GM12874 (cell line): ENCODE results near the gene VSIG8.

Experiments used
- CTCF ChIP-seq: IDR thresholded peaks from 2 replicates; pipeline ENCODE4 v1.5.1; 2011; ENCODE audit warnings: low read depth, mild to moderate bottlenecking, control low read depth, low read length, moderate library complexity; ENCODE audit not compliant: insufficient read depth

Gene VSIG8

DNA sequence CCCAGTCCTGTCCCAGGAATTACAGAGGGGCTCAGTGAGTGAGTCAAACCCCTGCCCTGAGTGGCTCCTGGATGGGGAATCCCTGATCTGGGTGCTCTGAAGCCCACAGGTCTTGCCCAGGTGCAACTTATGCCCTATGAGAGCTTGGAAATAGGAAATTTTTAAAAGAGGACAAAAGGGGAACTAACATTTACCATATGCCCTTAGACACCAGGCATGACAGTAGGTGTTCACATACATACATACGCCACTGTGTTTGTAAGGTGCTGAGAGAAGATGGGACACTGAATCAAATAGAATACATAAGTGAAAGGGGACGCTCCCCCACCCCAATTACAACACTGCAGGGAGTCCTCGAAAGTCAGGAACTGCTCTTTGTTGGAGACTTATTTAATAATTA is 36.1 kb upstream of the VSIG8 start:
- TF ChIP-seq CTCF: no peak

DNA sequence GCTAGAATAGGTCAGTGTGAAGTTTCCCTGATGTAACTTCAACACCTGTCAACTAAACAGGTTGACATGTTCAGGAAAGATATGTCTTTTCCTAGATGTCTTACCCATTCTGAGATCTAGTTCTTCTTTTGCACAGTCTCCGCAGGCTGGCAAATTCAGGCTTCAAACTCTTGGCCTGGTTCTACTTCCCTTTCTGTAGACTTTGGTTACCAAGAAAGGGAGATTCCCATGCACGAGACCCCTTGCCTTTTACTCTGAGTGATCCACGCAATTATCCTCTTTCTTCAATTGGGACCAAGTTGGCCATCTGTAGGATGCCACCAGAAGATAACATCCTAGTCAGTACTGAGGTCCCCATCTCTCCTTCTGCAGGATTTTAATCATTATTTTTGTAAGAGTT is 35.5 kb upstream of the VSIG8 start:
- no peak for TF ChIP-seq CTCF

DNA sequence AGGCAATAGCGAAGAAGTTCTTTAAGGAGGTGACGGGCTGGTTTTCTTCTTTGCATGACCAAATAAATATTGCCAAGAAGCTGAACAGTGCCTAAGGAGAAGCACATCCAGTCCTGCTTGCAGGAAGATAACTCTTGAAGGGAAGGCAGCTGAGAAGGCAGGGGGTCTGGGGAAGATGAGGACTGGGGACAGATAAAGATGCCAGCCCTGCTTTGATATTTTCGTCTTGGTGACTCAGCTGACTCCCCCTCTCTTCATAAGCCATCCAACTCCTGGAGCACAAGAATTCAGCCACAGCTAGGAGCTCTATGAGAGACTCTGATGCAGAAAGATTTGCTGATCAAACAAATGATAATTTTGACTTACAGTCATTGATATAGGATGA is 34.1 kb upstream of the VSIG8 start:
- TF ChIP-seq CTCF: no peak

DNA sequence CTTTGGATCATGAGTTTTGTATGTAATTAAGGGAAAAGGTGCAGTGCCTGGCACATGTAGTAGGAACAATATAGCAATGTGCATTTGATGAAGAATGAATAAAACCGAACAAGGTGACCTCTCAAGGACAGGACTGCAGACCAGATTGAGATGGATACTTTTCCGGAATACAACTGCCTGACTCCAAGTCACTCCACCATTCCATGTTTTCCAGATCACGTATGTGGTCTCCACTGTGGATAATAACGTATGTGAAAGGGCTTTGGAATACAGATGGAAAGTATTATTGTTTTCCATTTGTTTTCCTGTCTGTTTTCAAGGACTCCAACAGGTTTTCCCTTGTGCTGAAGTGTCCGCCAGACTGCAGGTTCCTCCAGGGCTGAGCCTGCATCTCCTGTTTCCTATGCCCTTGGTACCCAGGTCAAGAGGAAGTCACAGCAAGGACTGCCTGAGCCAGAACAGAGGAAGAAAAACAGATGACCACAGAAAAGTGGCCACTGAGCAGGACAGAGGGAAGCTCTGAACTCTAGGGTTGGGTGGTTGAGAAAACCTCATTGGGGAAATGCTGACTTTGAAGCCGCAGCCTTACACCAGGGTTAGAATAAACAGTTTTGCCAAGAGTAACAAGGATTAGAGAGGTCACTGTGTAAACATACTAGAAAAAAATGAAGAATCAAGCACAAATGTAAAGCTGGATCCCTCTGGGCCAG is 33.5 kb upstream of the VSIG8 start:
- TF ChIP-seq CTCF: no peak

- TF ChIP-seq CTCF: no peak
Observed at GRCh38 chr1:159895286-159895685, 32.8 kb upstream of the VSIG8 start.

- no peak for TF ChIP-seq CTCF
Observed at GRCh38 chr1:159892944-159893343, 30.5 kb upstream of the VSIG8 start.

DNA sequence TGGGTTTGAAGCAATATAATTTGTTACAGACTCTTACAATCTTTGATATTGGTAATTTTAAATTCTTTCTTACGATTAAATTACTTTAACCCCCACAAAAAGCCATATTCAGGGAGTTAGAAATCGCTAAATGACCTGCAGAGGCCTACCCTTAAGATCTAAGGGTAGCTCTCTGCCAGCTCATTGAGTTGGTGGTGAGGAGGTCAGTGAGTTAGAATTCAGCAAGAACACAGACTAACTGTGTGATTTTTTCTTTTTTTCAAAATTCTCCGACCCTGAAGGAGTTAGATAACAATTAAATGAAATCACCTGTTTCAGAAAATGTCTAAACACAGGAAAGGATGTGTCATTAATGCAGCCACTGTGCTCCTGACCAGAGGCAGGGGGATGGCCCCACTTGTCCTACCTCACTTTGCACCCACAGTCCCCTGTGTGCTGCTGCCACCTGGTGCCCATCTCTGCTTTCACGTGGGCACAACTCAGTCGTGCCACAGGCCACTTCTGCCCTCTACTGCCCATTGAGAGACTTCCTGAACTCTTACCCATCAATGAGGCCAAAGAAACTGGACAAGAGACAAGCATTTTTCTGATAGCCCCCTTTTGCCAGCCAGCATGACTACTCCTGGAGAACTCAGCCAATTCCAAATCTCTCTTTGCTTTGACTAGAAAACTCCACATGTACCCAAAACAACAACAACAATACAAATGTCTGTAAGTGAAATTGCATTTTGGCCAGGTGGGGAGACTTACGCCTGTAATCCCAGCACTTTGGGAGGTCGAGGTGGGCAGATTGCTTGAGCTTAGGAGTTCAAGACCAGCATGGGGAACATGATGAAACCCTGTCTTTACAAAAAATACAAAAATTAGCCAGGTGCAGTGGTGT is 29.1 kb upstream of the VSIG8 start:
- TF ChIP-seq CTCF: peak; percentile 96
